HepG2 (cell line): Measurements from ENCODE around the gene RILP. TPM values are rescaled to one million over a fixed set of nuclear protein-coding genes. Genes with fewer than 3 reads are reported as not detected.

ENCODE experiments used
- ARHGAP35 ChIP-seq: sonication (generic); formaldehyde crosslinking; IDR thresholded peaks from 2 replicates; pipeline ENCODE4 v1.9.0; 2022; ENCODE audit warnings: mild to moderate bottlenecking, inconsistent platforms, moderate library complexity, missing genetic modification reagents, borderline replicate concordance
- ATF5 ChIP-seq: sonication (generic); formaldehyde crosslinking; IDR thresholded peaks from 2 replicates; pipeline ENCODE4 v1.4.0; 2020; ENCODE audit warnings: mild to moderate bottlenecking, low read depth, missing genetic modification reagents
- CENPT ChIP-seq: sonication (generic); formaldehyde crosslinking; IDR thresholded peaks from 2 replicates; pipeline ENCODE4 v1.8.0; 2022; ENCODE audit warnings: low read depth, mild to moderate bottlenecking, moderate library complexity, missing genetic modification reagents
- CSRNP1 ChIP-seq: sonication (generic); formaldehyde crosslinking; IDR thresholded peaks from 2 replicates; pipeline ENCODE4 v1.8.1; 2023; ENCODE audit warnings: mild to moderate bottlenecking, missing genetic modification reagents
- GZF1 ChIP-seq: sonication (generic); formaldehyde crosslinking; IDR thresholded peaks from 2 replicates; pipeline ENCODE4 v1.5.1; 2020; ENCODE audit warnings: mild to moderate bottlenecking, missing genetic modification reagents
- MAFK ChIP-seq, 2 experiments: IDR thresholded peaks in 1 of 2; conservative IDR thresholded peaks in 1 of 2; 2 replicates each; pipeline ENCODE4 v1.6.1; 2011; ENCODE audit warnings: improper control_type of control experiment in 2 of 2, low read length in 2 of 2
- MXD4 ChIP-seq: IDR thresholded peaks from 2 replicates; pipeline ENCODE4 v1.6.1; 2016; ENCODE audit warnings: mild to moderate bottlenecking, missing biosample characterization, missing genetic modification reagents
- NFKB2 ChIP-seq: sonication (generic); formaldehyde crosslinking; IDR thresholded peaks from 2 replicates; pipeline ENCODE4 v1.4.0; 2020; ENCODE audit warnings: missing genetic modification reagents, borderline replicate concordance
- POLR2A ChIP-seq, 2 experiments: IDR thresholded peaks; 2 replicates each; pipeline ENCODE4 v1.6.1; 2011; ENCODE audit warnings: low read depth in 2 of 2, low read length in 2 of 2, mild to moderate bottlenecking in 1 of 2, moderate library complexity in 1 of 2; ENCODE audit not compliant: insufficient read depth in 1 of 2
- RCOR2 ChIP-seq: IDR thresholded peaks from 2 replicates; pipeline ENCODE4 v1.6.1; 2016; ENCODE audit warnings: missing biosample characterization, missing genetic modification reagents
- TOPORS ChIP-seq: sonication (generic); formaldehyde crosslinking; IDR thresholded peaks from 2 replicates; pipeline ENCODE4 v1.8.0; 2023; ENCODE audit warnings: mild to moderate bottlenecking, missing genetic modification reagents
- ZKSCAN5 ChIP-seq: sonication (generic); formaldehyde crosslinking; IDR thresholded peaks from 2 replicates; pipeline ENCODE4 v1.5.1; 2020; ENCODE audit warnings: mild to moderate bottlenecking, missing genetic modification reagents
- ZNF350 ChIP-seq: sonication (generic); formaldehyde crosslinking; IDR thresholded peaks from 2 replicates; pipeline ENCODE4 v1.4.0; 2020; ENCODE audit warnings: mild to moderate bottlenecking, low read depth, missing genetic modification reagents, borderline replicate concordance
- ZNF543 ChIP-seq: sonication (generic); formaldehyde crosslinking; IDR thresholded peaks from 2 replicates; pipeline ENCODE4 v1.4.0; 2020; ENCODE audit warnings: mild to moderate bottlenecking, missing genetic modification reagents
- ZNF607 ChIP-seq: sonication (generic); formaldehyde crosslinking; IDR thresholded peaks from 2 replicates; pipeline ENCODE4 v1.5.1; 2020; ENCODE audit warnings: missing genetic modification reagents, mild to moderate bottlenecking, borderline replicate concordance
- polyA plus RNA-seq, 8 experiments: library from polyadenylated mRNA; depleted of rRNA in 3 of 8; stranded (reverse) in 7 of 8; unstranded in 1 of 8; fragments of >200 nt; fragmentation: Illumina TruSeq in 4 of 8; extraction: Trizol in 4 of 8; gene quantifications; 2 replicates each; pipeline versions ENCODE4 v1.2.1 to v1.2.3, GENCODE V29; 2011 to 2016; ENCODE audit warnings: low read depth in 4 of 8, missing spikeins in 1 of 8, mixed read lengths in 1 of 8; ENCODE audit not compliant: insufficient read depth in 1 of 8
- total RNA-seq, 5 experiments: library from RNA; depleted of rRNA; stranded (reverse); fragments of >200 nt; fragmentation: Illumina TruSeq; extraction: Trizol; gene quantifications; 2 replicates each; pipeline ENCODE4 v1.2.3, GENCODE V29; 2016; ENCODE audit warnings: low read depth in 1 of 5
- TF ChIP-seq, protein P1 (sequence below): sonication (generic); formaldehyde crosslinking; conservative IDR thresholded peaks from 2 replicates; pipeline ENCODE4 v1.8.0; 2022; ENCODE audit warnings: missing genetic modification reagents
- TF ChIP-seq, protein P2 (sequence below): sonication (generic); formaldehyde crosslinking; IDR thresholded peaks from 2 replicates; pipeline ENCODE4 v1.9.0; 2022; ENCODE audit warnings: missing genetic modification reagents, mild to moderate bottlenecking, borderline replicate concordance
- TF ChIP-seq, protein P3 (sequence below): sonication (generic); formaldehyde crosslinking; IDR thresholded peaks from 2 replicates; pipeline ENCODE4 v1.5.1; 2020; ENCODE audit warnings: mild to moderate bottlenecking, missing genetic modification reagents, moderate library complexity

The RILP gene
- total and polyA plus RNA-seq, 2 of the 13 experiments (the other 11 are each of a cell fraction or from before 2014, with no cell fraction given), result 6.6 to 8.1 TPM

DNA sequence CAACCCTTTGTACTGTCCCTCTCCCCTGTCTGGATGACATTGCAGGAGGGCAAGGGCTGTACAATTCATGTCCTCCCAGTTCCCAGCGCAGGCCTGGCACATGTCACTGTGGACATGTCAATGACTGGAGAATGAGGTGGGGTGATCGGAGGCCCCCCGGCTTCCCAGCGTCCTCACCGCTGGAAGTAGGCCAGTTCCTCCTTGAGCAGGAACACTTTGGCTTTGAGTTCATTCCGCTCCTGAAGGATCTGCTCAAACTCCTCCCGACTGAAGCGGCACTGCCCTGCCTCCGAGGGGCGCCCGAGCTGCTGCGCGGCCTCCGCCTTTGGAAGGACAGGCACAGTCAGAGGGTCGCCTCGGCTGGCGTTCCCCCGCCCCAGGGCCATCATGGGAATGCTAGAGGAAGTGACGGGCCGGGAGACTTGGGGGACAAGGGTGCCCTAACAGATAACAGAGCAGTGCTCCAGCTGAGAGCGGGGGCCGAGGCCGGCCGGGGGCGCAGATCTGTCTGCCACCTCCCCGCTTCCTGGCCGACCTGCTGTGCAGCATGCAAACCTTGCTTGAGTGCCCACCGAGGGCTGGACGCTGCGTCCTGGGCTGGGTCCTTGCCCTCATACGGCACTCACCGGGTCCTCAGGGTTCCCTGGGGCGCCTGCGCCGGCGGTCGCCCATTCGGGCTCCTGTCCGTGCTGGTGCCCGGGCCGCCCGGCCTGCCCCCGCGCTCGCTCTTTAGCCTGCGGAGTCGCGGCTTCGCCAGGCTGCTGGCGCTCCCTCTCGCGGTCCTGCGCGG is 1.3 kb downstream of the RILP start (continued):
- TF ChIP-seq, protein P1, sequence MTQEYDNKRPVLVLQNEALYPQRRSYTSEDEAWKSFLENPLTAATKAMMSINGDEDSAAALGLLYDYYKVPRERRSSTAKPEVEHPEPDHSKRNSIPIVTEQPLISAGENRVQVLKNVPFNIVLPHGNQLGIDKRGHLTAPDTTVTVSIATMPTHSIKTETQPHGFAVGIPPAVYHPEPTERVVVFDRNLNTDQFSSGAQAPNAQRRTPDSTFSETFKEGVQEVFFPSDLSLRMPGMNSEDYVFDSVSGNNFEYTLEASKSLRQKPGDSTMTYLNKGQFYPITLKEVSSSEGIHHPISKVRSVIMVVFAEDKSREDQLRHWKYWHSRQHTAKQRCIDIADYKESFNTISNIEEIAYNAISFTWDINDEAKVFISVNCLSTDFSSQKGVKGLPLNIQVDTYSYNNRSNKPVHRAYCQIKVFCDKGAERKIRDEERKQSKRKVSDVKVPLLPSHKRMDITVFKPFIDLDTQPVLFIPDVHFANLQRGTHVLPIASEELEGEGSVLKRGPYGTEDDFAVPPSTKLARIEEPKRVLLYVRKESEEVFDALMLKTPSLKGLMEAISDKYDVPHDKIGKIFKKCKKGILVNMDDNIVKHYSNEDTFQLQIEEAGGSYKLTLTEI (CRISPR knock-in tag), result no peak
- no peak for TF ChIP-seq MXD4 (CRISPR knock-in tag)
- TF ChIP-seq, protein P2, sequence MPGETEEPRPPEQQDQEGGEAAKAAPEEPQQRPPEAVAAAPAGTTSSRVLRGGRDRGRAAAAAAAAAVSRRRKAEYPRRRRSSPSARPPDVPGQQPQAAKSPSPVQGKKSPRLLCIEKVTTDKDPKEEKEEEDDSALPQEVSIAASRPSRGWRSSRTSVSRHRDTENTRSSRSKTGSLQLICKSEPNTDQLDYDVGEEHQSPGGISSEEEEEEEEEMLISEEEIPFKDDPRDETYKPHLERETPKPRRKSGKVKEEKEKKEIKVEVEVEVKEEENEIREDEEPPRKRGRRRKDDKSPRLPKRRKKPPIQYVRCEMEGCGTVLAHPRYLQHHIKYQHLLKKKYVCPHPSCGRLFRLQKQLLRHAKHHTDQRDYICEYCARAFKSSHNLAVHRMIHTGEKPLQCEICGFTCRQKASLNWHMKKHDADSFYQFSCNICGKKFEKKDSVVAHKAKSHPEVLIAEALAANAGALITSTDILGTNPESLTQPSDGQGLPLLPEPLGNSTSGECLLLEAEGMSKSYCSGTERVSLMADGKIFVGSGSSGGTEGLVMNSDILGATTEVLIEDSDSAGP (CRISPR knock-in tag), result peak; percentile 54; the same call in 1 of the 2 replicates
- no peak for TF ChIP-seq ZNF543 (CRISPR knock-in tag)
- TF ChIP-seq ZNF607 (CRISPR knock-in tag), result 0 out of 2 replicates have a peak, but pooled peaks have one; percentile 6
- peak; percentile 14; the same call in 1 of the 2 replicates for TF ChIP-seq CSRNP1 (CRISPR knock-in tag)
- peak; percentile 23; the same call in 1 of the 2 replicates for TF ChIP-seq NFKB2 (CRISPR knock-in tag)
- TF ChIP-seq ATF5 (CRISPR knock-in tag), result no peak
- TF ChIP-seq ZNF350 (CRISPR knock-in tag), result 0 out of 2 replicates have a peak, but pooled peaks have one; percentile 26
- TF ChIP-seq ARHGAP35, result 0 out of 2 replicates have a peak, but pooled peaks have one; percentile 40
- 0 out of 2 replicates have a peak, but pooled peaks have one; percentile 22 for TF ChIP-seq RCOR2 (CRISPR knock-in tag)
- no peak for TF ChIP-seq TOPORS
- no peak; the same call in 1 of the 2 replicates for TF ChIP-seq GZF1 (CRISPR knock-in tag)
- no peak for TF ChIP-seq MAFK (conservative IDR thresholded peaks at IDR 0.05 in 1 of 2, IDR thresholded peaks at IDR 0.05 in 1 of 2; ENCODE audit: low read length in 2 of 2)
- TF ChIP-seq POLR2A (IDR thresholded peaks at IDR 0.05; ENCODE audit: insufficient read depth in 1 of 2, low read depth in 2 of 2, low read length in 2 of 2), result no peak; a peak in 1 of 4 replicates
- TF ChIP-seq, protein P3, sequence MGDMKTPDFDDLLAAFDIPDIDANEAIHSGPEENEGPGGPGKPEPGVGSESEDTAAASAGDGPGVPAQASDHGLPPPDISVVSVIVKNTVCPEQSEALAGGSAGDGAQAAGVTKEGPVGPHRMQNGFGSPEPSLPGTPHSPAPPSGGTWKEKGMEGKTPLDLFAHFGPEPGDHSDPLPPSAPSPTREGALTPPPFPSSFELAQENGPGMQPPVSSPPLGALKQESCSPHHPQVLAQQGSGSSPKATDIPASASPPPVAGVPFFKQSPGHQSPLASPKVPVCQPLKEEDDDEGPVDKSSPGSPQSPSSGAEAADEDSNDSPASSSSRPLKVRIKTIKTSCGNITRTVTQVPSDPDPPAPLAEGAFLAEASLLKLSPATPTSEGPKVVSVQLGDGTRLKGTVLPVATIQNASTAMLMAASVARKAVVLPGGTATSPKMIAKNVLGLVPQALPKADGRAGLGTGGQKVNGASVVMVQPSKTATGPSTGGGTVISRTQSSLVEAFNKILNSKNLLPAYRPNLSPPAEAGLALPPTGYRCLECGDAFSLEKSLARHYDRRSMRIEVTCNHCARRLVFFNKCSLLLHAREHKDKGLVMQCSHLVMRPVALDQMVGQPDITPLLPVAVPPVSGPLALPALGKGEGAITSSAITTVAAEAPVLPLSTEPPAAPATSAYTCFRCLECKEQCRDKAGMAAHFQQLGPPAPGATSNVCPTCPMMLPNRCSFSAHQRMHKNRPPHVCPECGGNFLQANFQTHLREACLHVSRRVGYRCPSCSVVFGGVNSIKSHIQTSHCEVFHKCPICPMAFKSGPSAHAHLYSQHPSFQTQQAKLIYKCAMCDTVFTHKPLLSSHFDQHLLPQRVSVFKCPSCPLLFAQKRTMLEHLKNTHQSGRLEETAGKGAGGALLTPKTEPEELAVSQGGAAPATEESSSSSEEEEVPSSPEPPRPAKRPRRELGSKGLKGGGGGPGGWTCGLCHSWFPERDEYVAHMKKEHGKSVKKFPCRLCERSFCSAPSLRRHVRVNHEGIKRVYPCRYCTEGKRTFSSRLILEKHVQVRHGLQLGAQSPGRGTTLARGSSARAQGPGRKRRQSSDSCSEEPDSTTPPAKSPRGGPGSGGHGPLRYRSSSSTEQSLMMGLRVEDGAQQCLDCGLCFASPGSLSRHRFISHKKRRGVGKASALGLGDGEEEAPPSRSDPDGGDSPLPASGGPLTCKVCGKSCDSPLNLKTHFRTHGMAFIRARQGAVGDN (CRISPR knock-in tag), result peak; percentile 78
- no peak for TF ChIP-seq CENPT
- no peak for TF ChIP-seq ZKSCAN5 (CRISPR knock-in tag)
